ENCODE measurements around the gene TFPT. TPM values are rescaled to one million over a fixed set of nuclear protein-coding genes. Genes with fewer than 3 reads are reported as not detected.

Gene TFPT
- total and polyA plus RNA-seq, 2 of the 13 experiments (the other 11 are each of a cell fraction or from before 2014, with no cell fraction given): 8.4 to 10.7 TPM

GRCh38 chr19:54137699-54138488 lies 22.4 kb upstream of the TFPT start, which contains the start of gene CNOT3 (continued):
- no peak for TF ChIP-seq HNF1B (CRISPR knock-in tag; IDR thresholded peaks at IDR 0.05)
- TF ChIP-seq RNF2 (conservative IDR thresholded peaks at IDR 0.05; ENCODE audit: low read depth): no peak
- peak; percentile 78 for TF ChIP-seq RBM39 (IDR thresholded peaks at IDR 0.05; ENCODE audit: low read depth, low read length, poor library complexity, severe bottlenecking)
- 0 out of 2 replicates have a peak, but pooled peaks have one; percentile 34 for TF ChIP-seq ZNF772 (CRISPR knock-in tag; IDR thresholded peaks at IDR 0.05)
- TF ChIP-seq GPN1 (CRISPR knock-in tag; IDR thresholded peaks at IDR 0.05; ENCODE audit: borderline replicate concordance): no peak
- no peak for TF ChIP-seq ZNF431 (CRISPR knock-in tag; IDR thresholded peaks at IDR 0.05; ENCODE audit: borderline replicate concordance, low read depth)
- TF ChIP-seq MTA1 (CRISPR knock-in tag; IDR thresholded peaks at IDR 0.05; ENCODE audit: borderline replicate concordance): no peak
- no peak for TF ChIP-seq WIZ (CRISPR knock-in tag; IDR thresholded peaks at IDR 0.05)
- TF ChIP-seq ZFP41 (CRISPR knock-in tag; IDR thresholded peaks at IDR 0.05; ENCODE audit: borderline replicate concordance): no peak
- no peak for TF ChIP-seq NFIB (CRISPR knock-in tag; IDR thresholded peaks at IDR 0.05; ENCODE audit: borderline replicate concordance)
- no peak for TF ChIP-seq ZNF598 (CRISPR knock-in tag; IDR thresholded peaks at IDR 0.05; ENCODE audit: borderline replicate concordance)
- TF ChIP-seq ZNF143 (CRISPR knock-in tag; IDR thresholded peaks at IDR 0.05): no peak
- TF ChIP-seq DPF2 (CRISPR knock-in tag; IDR thresholded peaks at IDR 0.05; ENCODE audit: borderline replicate concordance, low read depth): no peak
- no peak for TF ChIP-seq MIER3 (CRISPR knock-in tag; IDR thresholded peaks at IDR 0.05; ENCODE audit: borderline replicate concordance)
- no peak for TF ChIP-seq PITX1 (CRISPR knock-in tag; IDR thresholded peaks at IDR 0.05)
- TF ChIP-seq NFYB (CRISPR knock-in tag; IDR thresholded peaks at IDR 0.05): no peak
- TF ChIP-seq SOX13 (IDR thresholded peaks at IDR 0.05): no peak
- TF ChIP-seq SOX13 (CRISPR knock-in tag; conservative IDR thresholded peaks at IDR 0.05 in 1 of 2, IDR thresholded peaks at IDR 0.05 in 1 of 2): no peak
- no peak for TF ChIP-seq ZNF589 (CRISPR knock-in tag; conservative IDR thresholded peaks at IDR 0.05)
- TF ChIP-seq HCFC1 (IDR thresholded peaks at IDR 0.05; ENCODE audit: low read depth, low read length): no peak
- no peak for TF ChIP-seq ELF4 (CRISPR knock-in tag; IDR thresholded peaks at IDR 0.05; ENCODE audit: borderline replicate concordance)
- 0 out of 2 replicates have a peak, but pooled peaks have one; percentile 22 for TF ChIP-seq ZSCAN25 (CRISPR knock-in tag; IDR thresholded peaks at IDR 0.05)
- TF ChIP-seq, protein P1, sequence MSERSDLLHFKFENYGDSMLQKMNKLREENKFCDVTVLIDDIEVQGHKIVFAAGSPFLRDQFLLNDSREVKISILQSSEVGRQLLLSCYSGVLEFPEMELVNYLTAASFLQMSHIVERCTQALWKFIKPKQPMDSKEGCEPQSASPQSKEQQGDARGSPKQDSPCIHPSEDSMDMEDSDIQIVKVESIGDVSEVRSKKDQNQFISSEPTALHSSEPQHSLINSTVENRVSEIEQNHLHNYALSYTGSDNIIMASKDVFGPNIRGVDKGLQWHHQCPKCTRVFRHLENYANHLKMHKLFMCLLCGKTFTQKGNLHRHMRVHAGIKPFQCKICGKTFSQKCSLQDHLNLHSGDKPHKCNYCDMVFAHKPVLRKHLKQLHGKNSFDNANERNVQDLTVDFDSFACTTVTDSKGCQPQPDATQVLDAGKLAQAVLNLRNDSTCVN (CRISPR knock-in tag; IDR thresholded peaks at IDR 0.05; ENCODE audit: borderline replicate concordance): no peak
- TF ChIP-seq ZNF780A (CRISPR knock-in tag; IDR thresholded peaks at IDR 0.05): no peak
- TF ChIP-seq ZSCAN21 (CRISPR knock-in tag; IDR thresholded peaks at IDR 0.05; ENCODE audit: borderline replicate concordance): no peak
- peak; percentile 27; the same call in 1 of the 2 replicates for TF ChIP-seq RAD21 (CRISPR knock-in tag; IDR thresholded peaks at IDR 0.05)
